GM11168 (cell line): Measurements from ENCODE around the gene MAP2K6.

Experiments used
- in situ Hi-C: fragments of 300-500 bp; cut with MboI; formaldehyde crosslinking; loops from one replicate; pipeline ENCODE4 v1.12.0; 2022; ENCODE audit warnings: low sequenced_read_pairs; ENCODE audit not compliant: unreplicated experiment

The MAP2K6 gene

DNA sequence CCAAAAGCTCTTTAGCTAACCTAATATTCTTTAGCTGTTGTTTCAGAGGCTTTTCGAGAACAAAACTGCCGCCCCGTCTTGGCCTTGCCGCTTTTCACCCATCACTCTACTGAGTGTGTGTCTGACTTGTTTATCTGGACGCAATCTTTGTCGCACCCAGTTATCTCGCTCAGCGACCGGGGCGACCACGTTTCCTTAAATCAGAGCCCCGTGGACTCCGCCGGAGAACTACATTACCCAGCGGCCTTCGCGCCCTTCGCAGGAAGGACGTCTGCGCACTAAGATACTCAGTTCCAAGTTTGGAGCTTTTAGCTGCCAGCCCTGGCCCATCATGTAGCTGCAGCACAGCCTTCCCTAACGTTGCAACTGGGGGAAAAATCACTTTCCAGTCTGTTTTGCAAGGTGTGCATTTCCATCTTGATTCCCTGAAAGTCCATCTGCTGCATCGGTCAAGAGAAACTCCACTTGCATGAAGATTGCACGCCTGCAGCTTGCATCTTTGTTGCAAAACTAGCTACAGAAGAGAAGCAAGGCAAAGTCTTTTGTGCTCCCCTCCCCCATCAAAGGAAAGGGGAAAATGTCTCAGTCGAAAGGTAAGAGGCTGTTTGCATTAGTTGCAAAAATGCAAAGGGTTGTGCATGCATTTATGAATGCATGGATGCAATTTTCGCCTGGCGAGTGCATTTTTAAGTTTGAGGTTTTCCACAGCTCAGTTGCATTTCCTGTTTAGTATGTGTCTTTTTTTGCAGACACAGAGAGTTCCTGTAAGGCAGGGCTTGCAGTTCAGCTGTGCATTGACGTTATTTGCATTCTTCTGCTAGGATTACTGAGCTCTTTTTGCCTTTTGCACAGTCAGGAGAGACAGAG is at the start of gene MAP2K6:
TSS of gene MAP2K6 (plus strand) at position 290 of the 867 bp plus-strand sequence. CDS start at position 578, 288 bp downstream.
- in situ Hi-C loops = no loop called here

DNA sequence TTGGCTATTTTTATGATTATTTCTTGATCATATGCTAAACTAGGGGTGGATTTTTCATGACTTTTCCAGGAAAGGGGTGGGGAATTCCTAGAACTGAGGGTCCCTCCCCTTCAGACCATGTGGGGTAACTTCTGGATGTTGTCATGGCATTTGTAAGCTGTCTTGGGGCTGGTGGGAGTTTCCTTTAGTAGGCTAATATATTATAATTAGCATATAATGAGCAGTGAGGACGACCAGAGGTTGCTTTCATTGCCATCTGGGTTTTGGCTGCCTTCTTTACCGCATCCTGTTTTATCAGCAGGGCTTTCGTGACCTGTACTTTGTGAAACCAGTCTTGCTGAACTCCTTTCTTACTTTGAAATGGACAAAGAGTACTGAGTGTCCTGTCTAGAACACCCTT is 47.2 kb upstream of the MAP2K6 start:
- in situ Hi-C loops = no loop called here

DNA sequence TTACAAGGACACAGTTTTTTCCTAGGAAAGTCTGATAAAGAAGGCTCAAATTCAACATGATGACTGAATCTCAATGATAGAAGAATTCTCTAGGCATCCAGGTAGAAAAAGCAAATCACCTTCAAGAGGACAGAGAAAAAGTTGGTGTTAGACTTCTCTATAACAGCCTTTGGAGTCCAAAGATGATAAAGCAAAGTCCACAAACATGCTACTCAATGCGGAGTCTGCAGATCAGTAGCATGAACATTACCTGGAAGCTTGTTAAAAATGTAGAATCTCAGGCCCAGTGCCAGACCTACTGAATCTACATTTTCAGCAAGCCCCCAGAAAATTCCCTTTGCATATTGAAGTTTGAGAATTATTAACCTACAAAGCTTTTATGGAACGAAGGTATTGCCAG is 41.4 kb upstream of the MAP2K6 start:
- in situ Hi-C loops = no loop called here

DNA sequence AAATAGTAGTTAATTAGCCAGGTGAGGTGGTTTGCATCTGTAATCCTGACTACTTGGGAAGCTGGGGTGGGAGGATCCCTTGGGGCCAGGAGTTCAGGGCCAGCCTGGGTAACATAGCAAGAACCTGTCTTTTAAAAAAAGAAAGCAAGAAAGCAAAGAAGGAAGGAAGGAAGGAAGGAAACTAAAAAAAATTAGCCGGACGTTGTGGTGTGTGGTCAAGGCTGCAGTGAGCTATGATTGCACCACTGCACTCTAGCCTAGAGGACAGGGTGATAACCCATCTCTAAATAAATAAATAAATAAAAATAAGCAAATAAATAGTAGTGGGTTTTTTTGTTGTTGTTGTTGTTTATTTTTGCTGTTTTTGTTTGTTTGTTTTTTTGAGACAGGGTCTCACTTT is 39.3 kb upstream of the MAP2K6 start:
- in situ Hi-C loops = no loop called here

DNA sequence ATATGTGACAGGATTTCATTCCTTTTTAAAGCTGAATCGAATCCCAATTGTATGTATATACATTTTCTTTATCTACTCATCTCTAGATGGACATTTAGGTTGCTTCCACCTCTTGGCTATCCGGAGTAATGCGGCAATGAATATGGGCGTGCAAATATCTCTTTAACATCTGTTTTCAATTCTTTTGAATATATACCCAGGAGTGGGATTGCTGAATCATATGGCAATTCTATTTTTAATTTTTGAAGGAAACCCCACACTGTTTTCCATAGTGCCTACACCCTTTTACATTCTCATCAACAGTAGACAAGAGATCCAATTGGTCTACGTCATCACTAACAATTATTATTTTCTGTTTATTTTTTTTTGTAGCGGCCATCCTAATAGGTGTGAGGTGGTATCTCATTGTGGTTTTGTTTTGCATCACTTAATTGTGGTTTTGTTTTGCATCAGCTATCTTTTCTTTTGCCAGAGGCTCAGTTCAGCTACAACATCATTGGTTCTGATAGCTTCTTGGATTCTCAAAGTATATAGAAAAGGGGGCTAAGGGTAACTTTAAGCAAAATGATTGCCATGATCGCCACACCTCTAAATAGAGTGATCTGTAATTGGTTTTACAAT is 25.6 kb upstream of the MAP2K6 start:
- in situ Hi-C loops = no loop called here

DNA sequence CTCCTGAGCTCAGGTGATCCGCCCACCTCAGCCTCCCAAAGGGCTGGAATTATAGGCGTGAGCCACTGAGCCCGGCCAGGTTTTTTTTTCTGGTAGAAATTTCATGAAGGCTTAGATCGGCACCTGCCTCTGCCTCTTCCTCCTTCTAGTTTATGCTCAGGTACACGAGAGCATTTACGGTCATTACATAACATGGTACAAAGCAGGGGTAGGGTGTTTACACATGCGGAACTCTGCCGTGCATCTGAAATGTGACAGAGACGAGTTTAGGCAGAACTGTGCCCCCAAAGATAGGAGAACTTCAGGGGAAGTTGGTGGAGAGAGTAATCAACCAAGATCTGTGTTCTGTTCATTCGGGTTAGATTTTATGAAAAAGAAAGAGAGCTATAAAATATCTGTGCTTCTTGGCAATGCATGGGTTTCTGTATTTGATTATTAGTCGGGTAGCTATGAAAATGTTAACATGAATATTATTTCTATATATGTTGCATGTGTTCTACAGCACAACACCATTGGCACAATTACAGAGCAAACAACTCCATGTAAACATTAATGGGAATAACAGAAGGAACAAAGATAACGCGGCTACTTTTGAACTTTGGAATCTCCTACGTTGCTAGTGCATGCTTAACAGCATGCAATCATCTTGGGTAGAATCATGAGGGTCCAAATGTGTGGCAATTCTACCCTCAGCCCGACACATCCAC is 23.5 kb upstream of the MAP2K6 start:
- in situ Hi-C loops = loop anchor here (10.0 kb wide), 1 partner anchor 56 kb away; no protein-coding TSS in a partner anchor

DNA sequence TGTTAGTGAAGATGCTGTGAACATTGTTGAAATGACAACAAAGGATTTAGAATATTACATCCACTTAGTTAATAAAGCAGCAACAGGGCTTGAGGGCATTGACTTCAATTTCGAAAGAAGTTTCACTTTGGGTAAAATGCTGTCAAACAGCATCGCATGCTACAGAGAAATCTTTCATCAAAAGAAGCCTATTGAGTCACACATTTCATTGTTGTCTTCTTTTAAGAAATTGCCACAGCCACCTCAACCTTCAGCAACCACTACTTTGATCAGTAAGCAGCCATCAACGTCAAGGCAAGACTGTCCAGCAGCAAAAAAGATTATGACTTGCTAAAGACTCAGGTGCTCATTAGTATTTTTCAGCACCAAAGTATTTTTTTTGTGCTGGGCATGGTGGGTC is 13.2 kb upstream of the MAP2K6 start:
- in situ Hi-C loops = no loop called here

DNA sequence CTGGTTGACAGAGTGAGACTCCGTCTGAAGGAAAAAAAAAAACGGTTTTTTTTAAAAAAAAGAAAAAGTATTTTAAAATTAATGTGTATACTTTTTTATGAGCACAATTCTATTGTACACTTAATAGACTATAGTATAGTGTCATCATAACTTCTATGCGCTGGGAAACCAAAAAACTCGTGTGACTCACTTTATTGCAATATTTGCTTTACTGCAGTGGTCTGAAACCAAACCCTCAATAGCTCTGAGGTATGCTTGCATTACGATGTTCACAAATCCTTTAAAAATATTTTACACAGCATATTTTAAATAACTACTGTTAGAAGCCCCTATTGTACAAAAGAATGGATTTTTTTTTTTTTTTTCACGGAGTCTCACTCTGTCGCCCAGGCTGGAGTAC is 12.4 kb upstream of the MAP2K6 start:
- in situ Hi-C loops = no loop called here

DNA sequence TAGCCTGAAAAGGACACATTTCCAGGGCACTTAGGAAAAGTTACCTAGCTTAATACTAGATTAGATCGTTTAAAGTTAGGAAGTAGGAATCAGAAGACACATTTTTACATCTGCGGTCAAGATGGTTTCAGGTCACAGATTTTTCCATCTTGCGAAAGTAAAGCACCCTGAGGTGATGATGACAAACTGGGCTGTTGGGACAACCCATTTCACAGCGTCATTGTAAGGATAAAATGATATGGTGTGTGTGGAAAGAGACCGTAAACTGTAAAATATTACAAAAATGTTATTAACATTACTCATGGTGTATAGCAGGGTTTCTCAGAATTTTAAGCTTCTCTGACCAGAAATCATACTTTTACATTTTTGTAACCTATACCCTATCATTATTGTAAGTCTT is 10.1 kb upstream of the MAP2K6 start:
- in situ Hi-C loops = no loop called here

DNA sequence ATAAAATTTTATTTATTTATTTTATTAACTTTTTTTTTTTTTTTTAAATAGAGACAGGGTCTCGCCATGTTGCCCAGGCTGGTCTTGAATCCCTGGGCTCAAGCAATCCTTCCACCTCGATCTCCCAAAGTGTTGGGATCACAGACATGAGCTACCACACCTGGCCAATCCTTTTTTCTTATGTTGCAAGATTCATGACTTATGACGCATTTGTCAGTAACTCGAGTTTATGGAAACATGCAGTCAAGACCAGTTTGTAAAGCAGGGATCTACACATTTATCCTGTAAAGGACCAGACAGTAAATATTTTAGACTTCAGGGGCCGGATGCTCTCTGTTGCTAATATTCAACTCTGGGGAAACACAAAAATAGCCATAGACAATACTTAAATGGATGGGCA is 9.4 kb upstream of the MAP2K6 start:
- in situ Hi-C loops = no loop called here

DNA sequence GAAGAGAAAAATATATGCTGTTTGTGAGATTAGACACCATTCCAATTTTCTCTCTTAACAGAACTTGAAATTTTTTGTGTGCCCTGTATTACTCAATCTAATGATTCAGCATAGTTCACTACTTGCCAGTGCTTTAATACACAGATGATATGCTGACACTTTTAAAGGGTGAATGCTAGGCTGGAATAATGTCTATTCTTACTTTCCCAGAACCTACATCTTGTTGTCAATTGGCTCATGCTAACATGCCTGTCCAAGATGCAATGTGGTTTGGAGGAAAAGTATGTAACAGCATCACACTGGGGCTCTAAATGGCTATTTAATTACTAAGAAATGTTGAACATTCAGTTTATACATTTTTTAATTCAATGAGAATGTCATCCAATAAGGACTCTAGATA is 7.6 kb upstream of the MAP2K6 start:
- in situ Hi-C loops = no loop called here

DNA sequence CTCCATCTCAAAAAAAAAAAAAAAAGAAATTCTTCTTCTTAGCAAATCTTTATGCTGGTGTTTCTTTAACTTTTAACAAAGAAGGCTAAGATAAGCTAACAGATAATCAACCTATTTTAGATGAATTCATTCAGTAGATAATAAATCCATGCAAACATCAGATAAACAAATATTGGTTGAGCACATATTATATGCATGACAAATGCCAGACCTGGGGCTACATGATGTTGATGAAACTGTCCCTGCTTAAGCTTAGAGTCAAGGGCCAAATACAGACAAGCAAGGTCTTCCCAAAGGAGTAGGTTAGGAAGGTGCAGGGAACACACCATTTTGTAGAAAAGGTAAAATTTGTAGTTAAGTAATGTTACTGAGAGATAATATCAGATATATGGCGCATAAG is 6.7 kb upstream of the MAP2K6 start:
- in situ Hi-C loops = no loop called here

DNA sequence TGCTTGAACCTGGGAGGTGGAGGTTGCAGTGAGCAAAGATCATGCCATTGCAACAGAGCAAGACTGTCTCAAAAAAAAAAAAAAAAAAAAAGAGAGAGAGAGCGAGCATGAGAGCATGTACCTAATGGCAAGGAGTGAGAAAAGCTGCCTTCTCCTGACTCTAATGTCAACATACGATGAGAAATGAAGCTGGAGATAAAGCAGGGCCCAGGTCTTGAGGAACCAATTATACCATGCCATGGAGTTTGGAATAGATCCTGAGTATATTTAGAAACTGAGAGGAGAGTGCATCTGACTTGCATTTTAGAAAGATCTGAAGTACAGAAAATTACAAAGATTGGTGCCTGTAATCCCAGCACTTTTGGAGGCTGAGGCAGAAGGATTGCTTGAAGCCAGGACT is 3.8 kb upstream of the MAP2K6 start:
- in situ Hi-C loops = no loop called here

DNA sequence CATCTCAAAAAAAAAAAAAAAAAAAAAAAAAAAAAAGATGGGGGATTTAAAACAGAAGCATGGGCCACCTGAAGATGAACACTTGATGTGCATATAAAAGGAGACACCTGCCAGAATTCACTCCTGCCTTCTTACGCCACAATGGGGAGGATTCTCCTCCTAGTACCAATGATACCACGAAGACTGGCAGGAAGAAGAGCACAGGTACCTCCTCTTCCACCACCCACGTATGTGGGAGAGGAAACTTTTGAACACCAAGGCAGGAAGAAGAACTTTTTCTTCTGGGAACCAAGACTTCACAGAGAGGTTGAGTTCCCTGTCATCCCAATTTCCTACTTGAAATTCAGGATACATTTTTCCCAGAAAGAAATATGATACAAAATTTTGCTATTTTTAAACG is 2.7 kb upstream of the MAP2K6 start:
- in situ Hi-C loops = no loop called here

DNA sequence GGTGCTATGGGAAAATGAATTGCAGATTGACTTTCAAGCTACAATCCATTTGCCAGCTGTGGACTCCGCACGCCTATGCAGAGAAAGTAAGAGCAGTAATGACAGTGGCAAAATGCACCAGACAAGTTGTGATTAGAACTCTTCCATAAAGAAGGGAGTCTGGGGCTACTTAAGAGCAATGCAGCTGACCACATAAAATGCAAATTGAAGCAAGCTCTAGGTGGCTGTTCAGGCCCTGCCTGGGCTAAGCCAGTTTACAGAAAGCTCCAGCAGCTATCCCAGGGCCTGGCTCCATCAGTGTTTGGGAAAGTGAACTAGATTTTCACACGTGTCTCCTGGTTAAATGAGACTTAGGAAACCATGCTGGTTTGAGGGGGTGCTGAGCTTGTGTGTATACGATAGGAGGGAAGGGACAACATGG is 2.2 kb upstream of the MAP2K6 start:
- in situ Hi-C loops = no loop called here

DNA sequence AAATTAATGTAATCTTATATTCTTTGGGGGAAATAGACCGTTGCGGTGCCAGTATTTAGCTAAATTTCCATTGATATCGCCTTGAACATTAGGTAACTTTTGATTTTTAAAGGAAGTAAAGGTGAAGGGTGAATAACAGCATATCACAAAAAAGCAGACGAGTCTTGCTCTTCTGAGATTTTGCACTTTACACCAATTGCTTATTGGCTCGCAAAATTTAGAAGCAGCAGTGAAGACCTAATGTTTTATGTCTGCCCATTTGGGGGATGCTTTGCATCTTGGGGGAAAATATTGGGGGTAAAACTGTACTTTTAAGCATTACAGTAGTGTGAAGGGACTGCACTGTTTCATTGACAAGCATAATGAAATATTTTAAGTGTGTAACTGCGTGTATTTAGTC is 934 bp downstream of the MAP2K6 start:
- in situ Hi-C loops = no loop called here

DNA sequence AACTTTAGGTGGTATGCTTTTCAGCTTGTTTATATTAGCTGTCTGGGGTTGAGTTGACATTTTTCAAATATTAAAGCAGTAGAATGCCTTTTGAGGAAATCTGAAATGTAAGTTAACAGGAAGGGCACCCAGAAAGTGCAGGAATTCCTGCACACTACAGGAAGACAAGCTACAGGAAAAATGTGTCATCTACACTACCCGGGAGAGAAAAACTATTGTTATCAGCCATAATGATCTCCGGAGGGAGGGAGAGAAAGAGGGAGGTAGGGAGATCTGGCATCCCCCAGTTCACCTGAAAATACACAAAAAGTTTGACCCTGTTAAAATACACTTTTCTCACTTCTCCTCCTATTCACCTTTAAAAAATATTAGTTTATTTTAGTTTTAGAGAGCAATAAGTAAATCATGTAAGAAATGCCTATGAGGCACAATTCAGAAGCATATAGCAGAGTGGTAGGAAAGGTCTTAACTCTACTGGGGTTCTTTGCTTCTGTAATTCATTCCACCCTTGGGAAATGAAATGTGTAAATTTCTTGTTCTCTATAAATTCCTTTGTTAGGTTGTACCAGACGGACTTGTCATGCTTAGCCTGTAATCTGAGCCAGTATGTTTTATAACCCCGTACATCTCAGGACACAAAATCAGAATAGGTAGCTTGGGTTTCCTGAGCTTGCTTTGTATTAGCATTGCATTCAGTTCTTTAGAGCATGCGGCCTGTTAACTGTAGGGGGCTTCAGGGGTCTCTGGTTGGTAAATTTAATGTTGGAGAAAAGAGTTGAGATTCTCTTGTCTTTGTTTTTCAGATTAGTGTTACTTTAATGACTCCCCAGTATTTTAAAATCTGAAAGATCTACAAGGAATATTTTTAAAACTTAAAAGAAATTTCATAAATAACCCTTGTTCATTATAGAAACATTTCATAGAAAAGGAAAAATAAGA is 3.3 kb downstream of the MAP2K6 start:
- in situ Hi-C loops = no loop called here

DNA sequence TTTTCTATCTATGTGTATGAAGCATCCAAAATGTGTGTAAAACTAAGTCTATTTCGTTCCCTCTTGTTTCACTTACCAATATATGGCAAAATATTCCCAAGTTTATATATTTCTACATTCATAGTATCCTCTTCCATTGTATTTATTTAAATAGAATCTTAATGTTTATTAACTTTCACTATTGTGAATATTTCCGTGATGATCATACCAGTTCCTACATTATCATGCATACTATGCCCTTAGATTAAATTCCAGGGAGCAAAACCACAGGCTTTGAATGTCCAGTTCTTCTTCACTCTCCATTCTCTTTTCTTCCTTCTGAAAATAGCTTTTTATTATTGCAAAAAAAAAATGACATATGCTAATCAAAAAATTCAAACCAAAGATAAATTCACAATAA is 4.0 kb downstream of the MAP2K6 start:
- in situ Hi-C loops = no loop called here

DNA sequence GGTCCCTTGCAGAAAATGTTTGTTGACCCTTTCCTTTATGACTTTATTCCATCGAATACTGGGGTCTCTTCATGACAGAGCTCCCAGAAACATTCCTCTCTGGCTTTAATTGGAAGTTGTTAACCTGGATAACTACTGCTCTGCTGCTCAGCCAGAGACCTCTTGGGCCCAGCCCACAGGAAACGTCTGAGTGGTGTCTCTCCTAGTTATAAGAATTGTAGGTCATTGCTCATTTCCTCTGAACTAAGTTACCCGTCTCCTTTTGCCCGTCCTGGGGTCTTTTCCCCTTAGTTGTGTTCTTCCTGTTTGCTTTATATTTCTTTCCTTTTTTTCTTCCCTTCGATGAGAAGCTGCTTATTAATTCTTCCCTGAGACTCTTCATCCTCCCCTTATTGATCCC is 9.0 kb downstream of the MAP2K6 start:
- in situ Hi-C loops = no loop called here
